ENCODE results near the gene CSTPP1. TPM values are rescaled to one million over a fixed set of nuclear protein-coding genes. Genes with fewer than 3 reads are reported as not detected.

CSTPP1 gene
- total and polyA plus RNA-seq, 2 of the 8 experiments (the other 6 are each of a cell fraction or from before 2014, with no cell fraction given), result 24.2 to 28.7 TPM

- no peaks in the 10 kb centered on the region for H3K79me2 ChIP-seq (ENCODE audit: control insufficient read depth in 1 of 2, insufficient read depth in 2 of 2, low read length in 2 of 2)
- H3K23ac ChIP-seq (ENCODE audit: insufficient read length), result no peak overlapping the region
- H3K79me1 ChIP-seq (ENCODE audit: low read depth, low read length), result no peaks in the 10 kb centered on the region
- no peak overlapping the region for H2AK5ac ChIP-seq (ENCODE audit: low read depth, low read length)
- FAIRE-seq (no peak), DNase-seq (ENCODE audit: low read depth in 1 of 2, low spot score in 2 of 2) (no peak)
- no peak overlapping the region for H2AFZ ChIP-seq (ENCODE audit: low read length)
- no peak overlapping the region for H4K8ac ChIP-seq (ENCODE audit: extremely low read depth, insufficient read depth, low read length)
- ChIA-PET CTCF (ENCODE audit: partially characterized antibody) (interaction anchor here (0.5 to 3.2 kb wide), 6 partner anchors 10 to 109 kb away, joined by 3 to 15 read pairs (median 3); no protein-coding TSS in a partner anchor), POLR2A (ENCODE audit: partially characterized antibody) (interaction anchor here (0.9 kb wide), 1 partner anchor 15 kb away, joined by 3 read pairs; no protein-coding TSS in a partner anchor)
- H4K20me1 ChIP-seq (replicated peaks in 1 of 2; ENCODE audit: control insufficient read depth in 1 of 2, insufficient read depth in 2 of 2, low read length in 2 of 2), result no peaks in the 10 kb centered on the region
- peaks cover 0 to 3% (median 0%) of the 10 kb centered on the region in 4 experiments; a peak in 2 of 7 replicates for H3K4me1 ChIP-seq (replicated peaks in 1 of 4; ENCODE audit: control insufficient read depth in 3 of 4, insufficient read depth in 4 of 4, low read length in 3 of 4)
- no peak overlapping the region for H2BK120ac ChIP-seq (replicated peaks; ENCODE audit: low read depth, low read length)
- H3K56ac ChIP-seq (replicated peaks; ENCODE audit: insufficient read length, low read depth, low read length), result no peak overlapping the region
- no peak overlapping the region for H3K14ac ChIP-seq (ENCODE audit: insufficient read length)
- no peaks in the 10 kb centered on the region for H3K9me3 ChIP-seq (ENCODE audit: insufficient read depth in 2 of 2, low read depth in 1 of 2, low read length in 1 of 2)
- H3K4me2 ChIP-seq (ENCODE audit: insufficient read depth in 1 of 2, low read depth in 2 of 2, low read length in 2 of 2), result no peak overlapping the region
- H4K91ac ChIP-seq (replicated peaks; ENCODE audit: insufficient read length, low read length), result no peak overlapping the region
- no peak overlapping the region for H3K18ac ChIP-seq (ENCODE audit: extremely low read depth, low read length)
- no peak overlapping the region for H3K4ac ChIP-seq (replicated peaks; ENCODE audit: insufficient read length, low read depth, low read length)
- H3K27ac ChIP-seq (ENCODE audit: low read depth, low read length), result no peak overlapping the region
- H3K9ac ChIP-seq (replicated peaks in 1 of 4; ENCODE audit: extremely low read depth in 1 of 4, low read depth in 3 of 4, low read length in 3 of 4), result no peak overlapping the region
- no peak overlapping the region for H4K5ac ChIP-seq (ENCODE audit: insufficient read length, low read depth, low read length)
- no peaks in the 10 kb centered on the region; the same call in 1 of the 2 replicates for H3K23me2 ChIP-seq (ENCODE audit: low read depth, low read length)
- 72% methylated on average over 2 of the region's 2 CpGs; no CpG with 5 or more reads in 1 of the 2 experiments for WGBS, 2 experiments (ENCODE audit: extremely low coverage in 1 of 2, insufficient coverage in 1 of 2, insufficient read length in 1 of 2, insufficient replicate concordance in 2 of 2, low coverage in 1 of 2, low lambda C conversion rate in 2 of 2, missing lambda C conversion rate in 1 of 2)
- no peak overlapping the region for H2BK12ac ChIP-seq (ENCODE audit: low read depth, low read length)
- no peak overlapping the region for H2BK15ac ChIP-seq (ENCODE audit: low read length)
- H3K27me3 ChIP-seq (replicated peaks in 1 of 4; ENCODE audit: control insufficient read depth in 3 of 4, extremely low read depth in 1 of 4, insufficient read depth in 3 of 4, low read length in 3 of 4), result no peaks in the 10 kb centered on the region
- H3K36me3 ChIP-seq (ENCODE audit: control insufficient read depth in 2 of 4, insufficient read depth in 4 of 4, low read length in 3 of 4), result no peaks in the 10 kb centered on the region
- no peak overlapping the region for H3K4me3 ChIP-seq (ENCODE audit: extremely low read depth in 1 of 4, insufficient read depth in 2 of 4, low read depth in 3 of 4, low read length in 4 of 4)
- H2BK20ac ChIP-seq (ENCODE audit: low read length), result no peak overlapping the region
- H2BK5ac ChIP-seq (ENCODE audit: low read depth, low read length), result no peak overlapping the region
- no peak for TF ChIP-seq SP2 (IDR thresholded peaks at IDR 0.05; ENCODE audit: low read length)
- TF ChIP-seq JUN (IDR thresholded peaks at IDR 0.05; ENCODE audit: low read depth, low read length), result no peak
- no peak for TF ChIP-seq RFX5 (IDR thresholded peaks at IDR 0.05; ENCODE audit: borderline replicate concordance, low read depth, low read length)
- TF ChIP-seq SRF (IDR thresholded peaks at IDR 0.05; ENCODE audit: low read depth, low read length), result no peak
- TF ChIP-seq BRCA1 (IDR thresholded peaks at IDR 0.05; ENCODE audit: low read depth, low read length), result no peak
- no peak for TF ChIP-seq USF2 (IDR thresholded peaks at IDR 0.05; ENCODE audit: low read length)
- TF ChIP-seq YY1 (IDR thresholded peaks at IDR 0.05; ENCODE audit: low read depth, low read length), result no peak
- no peak for TF ChIP-seq CBX5 (IDR thresholded peaks at IDR 0.05; ENCODE audit: low read depth, low read length)
- no peak for TF ChIP-seq GABPA (IDR thresholded peaks at IDR 0.05; ENCODE audit: borderline replicate concordance, insufficient read depth, low read length)
- no peak for TF ChIP-seq CEBPB (IDR thresholded peaks at IDR 0.05; ENCODE audit: low read depth, low read length)
- TF ChIP-seq SUZ12 (IDR thresholded peaks at IDR 0.05; ENCODE audit: low read length), result no peak
- no peak for TF ChIP-seq CBX8 (IDR thresholded peaks at IDR 0.05; ENCODE audit: borderline replicate concordance, low read depth, low read length)
- TF ChIP-seq TAF7 (optimal IDR thresholded peaks at IDR 0.05; ENCODE audit: borderline replicate concordance, low read depth, low read length), result no peak
Measured at GRCh38 chr11:47071791-47072261, 135.3 kb downstream of the CSTPP1 start.
